ENCODE data around the gene JMJD8. TPM values are rescaled to one million over a fixed set of nuclear protein-coding genes. Genes with fewer than 3 reads are reported as not detected.

Gene JMJD8
- total and polyA plus RNA-seq, 10 donors, result 24.9 to 58.7 (median 35.9) TPM

GRCh38 chr16:648781-649589, 35.1 kb downstream of the JMJD8 start, which contains the start of gene WDR90:
Gene WDR90 (plus strand): TSS chr16:649365. CDS start chr16:649417, 52 bp downstream.
- Histone ChIP-seq H3K36me3 (peaks cover 0 to 21% (median 0%) of the 10 kb centered on the region in 6 donors), H3K4me1 (peaks cover 13 to 63% (median 47%) of the 10 kb centered on the region in 6 donors), H3K27ac (peak within 1 kb of the TSS; percentile 36 to 96 (median 88)), H3K27me3 (replicated peaks in 1 of 7) (no peaks in the 10 kb centered on the region), H3K4me3 (peak within 1 kb of the TSS; percentile 52 to 94 (median 84)), H3K9me3 (no peaks in the 10 kb centered on the region)
- intact Hi-C loops (cut with DNase I; ENCODE audit: low total_unique reads), result no loop called here
- DNase-seq, result peak; percentile 99
- TF ChIP-seq POLR2A (IDR thresholded peaks at IDR 0.05) (peak in 1 of 3 donors; percentile 51), CTCF (IDR thresholded peaks at IDR 0.05 in 8 of 11, conservative IDR thresholded peaks at IDR 0.05 in 3 of 11) (peak in 1 of 11 experiments; percentile 32), POLR2AphosphoS5 (IDR thresholded peaks at IDR 0.05) (peak; percentile 88 to 92 (median 90))
- WGBS, 5 donors, result 0 to 2% (median 1%) methylated on average over 18 to 91 of the region's 91 CpGs

GRCh38 chr16:648071-648780, 35.9 kb downstream of the JMJD8 start:
- TF ChIP-seq POLR2A (IDR thresholded peaks at IDR 0.05), result no peak
- peak in 5 of 11 experiments; percentile 23 to 52 (median 41) for TF ChIP-seq CTCF (IDR thresholded peaks at IDR 0.05 in 8 of 11, conservative IDR thresholded peaks at IDR 0.05 in 3 of 11)
- Histone ChIP-seq H3K4me3 (peak overlapping the region; percentile 52 to 94 (median 84)), H3K27me3 (replicated peaks in 1 of 7) (no peaks in the 10 kb centered on the region), H3K4me1 (peaks cover 13 to 70% (median 52%) of the 10 kb centered on the region in 6 donors), H3K36me3 (peaks cover 0 to 13% (median 0%) of the 10 kb centered on the region in 6 donors), H3K9me3 (no peaks in the 10 kb centered on the region), H3K27ac (peak overlapping the region; percentile 36 to 96 (median 88))
- intact Hi-C loops (cut with DNase I; ENCODE audit: low total_unique reads), result no loop called here
- 17 to 39% (median 34%) methylated on average over 12 to 24 of the region's 24 CpGs for WGBS, 5 donors
- DNase-seq, result no peak

- Histone ChIP-seq H3K4me3 (peak overlapping the region in 1 of 8 donors; percentile 94), H3K36me3 (peaks cover 0 to 8% (median 0%) of the 10 kb centered on the region in 6 donors), H3K27ac (peak overlapping the region in 4 of 8 donors; percentile 44 to 96 (median 91)), H3K9me3 (no peaks in the 10 kb centered on the region), H3K4me1 (peaks cover 22 to 79% (median 61%) of the 10 kb centered on the region in 6 donors), H3K27me3 (replicated peaks in 1 of 7) (no peaks in the 10 kb centered on the region)
- TF ChIP-seq POLR2AphosphoS5 (IDR thresholded peaks at IDR 0.05), result peak in 1 of 3 donors; percentile 28
- TF ChIP-seq POLR2A (IDR thresholded peaks at IDR 0.05), result no peak
- no peak for DNase-seq
- intact Hi-C loops (cut with DNase I; ENCODE audit: low total_unique reads), result no loop called here
- WGBS, 5 donors, result 72 to 84% (median 81%) methylated on average over 16 to 25 of the region's 25 CpGs
Observed at GRCh38 chr16:647173-647902, 36.8 kb downstream of the JMJD8 start.

- no peak for DNase-seq
- peaks cover 0 to 2% (median 0%) of the 10 kb centered on the region in 6 donors for H3K36me3 ChIP-seq
- WGBS, 5 donors, result 70 to 91% (median 87%) methylated on average over 13 to 22 of the region's 22 CpGs
- TF ChIP-seq POLR2A (IDR thresholded peaks at IDR 0.05), result no peak
- H3K27ac ChIP-seq, result peak overlapping the region in 2 of 8 donors; percentile 92 to 96
- intact Hi-C loops (cut with DNase I; ENCODE audit: low total_unique reads), result no loop called here
- peaks cover 23 to 84% (median 62%) of the 10 kb centered on the region in 6 donors for H3K4me1 ChIP-seq
- no peaks in the 10 kb centered on the region for H3K27me3 ChIP-seq (replicated peaks in 1 of 7)
- no peaks in the 10 kb centered on the region for H3K9me3 ChIP-seq
- H3K4me3 ChIP-seq, result no peak overlapping the region
Observed at GRCh38 chr16:646679-647172, 37.4 kb downstream of the JMJD8 start.

Measured in spleen (tissue), 11 donors.